HTERT RPE-1 (cell line): Measurements from ENCODE around the gene RETREG3.

Experiments
- in situ Hi-C: fragments of 300-500 bp; cut with MboI; formaldehyde crosslinking; loops from 4 replicates; pipeline ENCODE4 v1.14.3; 2020; ENCODE audit warnings: low sequenced_read_pairs

Gene RETREG3

DNA sequence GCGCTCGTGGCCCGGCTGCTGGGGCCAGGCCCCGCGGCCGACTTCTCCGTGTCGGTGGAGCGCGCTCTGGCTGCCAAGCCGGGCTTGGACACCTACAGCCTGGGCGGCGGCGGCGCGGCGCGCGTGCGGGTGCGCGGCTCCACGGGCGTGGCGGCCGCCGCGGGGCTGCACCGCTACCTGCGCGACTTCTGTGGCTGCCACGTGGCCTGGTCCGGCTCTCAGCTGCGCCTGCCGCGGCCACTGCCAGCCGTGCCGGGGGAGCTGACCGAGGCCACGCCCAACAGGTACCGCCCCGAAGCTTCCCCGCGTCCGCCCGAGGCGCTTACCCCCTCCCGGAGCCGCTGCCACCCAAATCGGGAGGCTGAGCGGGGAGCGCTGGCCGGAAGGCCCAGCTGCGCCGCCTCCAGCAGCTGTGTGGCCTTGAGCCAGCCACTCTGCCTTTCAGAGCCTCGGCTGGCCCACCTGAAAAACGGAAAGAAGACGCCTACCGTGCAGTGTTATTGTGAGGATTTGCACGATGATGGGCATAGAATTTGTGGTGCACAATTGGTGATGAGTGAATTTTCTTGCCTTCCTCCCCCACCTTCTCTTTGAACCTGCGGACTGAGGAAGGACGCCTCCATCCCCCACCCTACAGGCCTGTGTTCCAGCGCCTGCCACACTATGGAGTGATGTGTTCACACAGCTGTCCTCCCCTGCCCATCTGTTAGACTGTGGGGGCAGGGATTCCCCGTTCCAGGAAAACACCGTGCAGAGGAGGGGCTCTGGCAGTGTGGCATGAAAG lies 72.6 kb downstream of the RETREG3 start:
- in situ Hi-C loops: no loop called here

DNA sequence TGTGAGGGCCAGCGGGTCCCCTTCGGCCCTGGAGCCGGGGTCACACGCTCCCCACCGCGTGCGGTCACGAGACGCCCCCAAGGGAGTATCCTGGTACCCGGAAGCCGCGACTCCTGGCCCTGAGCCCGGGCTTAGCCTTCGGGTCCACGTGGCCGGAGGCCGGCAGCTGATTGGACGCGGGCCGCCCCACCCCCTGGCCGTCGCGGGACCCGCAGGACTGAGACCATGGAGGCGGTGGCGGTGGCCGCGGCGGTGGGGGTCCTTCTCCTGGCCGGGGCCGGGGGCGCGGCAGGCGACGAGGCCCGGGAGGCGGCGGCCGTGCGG lies 73.2 kb downstream of the RETREG3 start, which contains the start of gene NAGLU:
Gene NAGLU (plus strand): TSS at position 194 of the 324 bp plus-strand sequence. CDS start 32 bp downstream, at position 226.
- in situ Hi-C loops: no loop called here

DNA sequence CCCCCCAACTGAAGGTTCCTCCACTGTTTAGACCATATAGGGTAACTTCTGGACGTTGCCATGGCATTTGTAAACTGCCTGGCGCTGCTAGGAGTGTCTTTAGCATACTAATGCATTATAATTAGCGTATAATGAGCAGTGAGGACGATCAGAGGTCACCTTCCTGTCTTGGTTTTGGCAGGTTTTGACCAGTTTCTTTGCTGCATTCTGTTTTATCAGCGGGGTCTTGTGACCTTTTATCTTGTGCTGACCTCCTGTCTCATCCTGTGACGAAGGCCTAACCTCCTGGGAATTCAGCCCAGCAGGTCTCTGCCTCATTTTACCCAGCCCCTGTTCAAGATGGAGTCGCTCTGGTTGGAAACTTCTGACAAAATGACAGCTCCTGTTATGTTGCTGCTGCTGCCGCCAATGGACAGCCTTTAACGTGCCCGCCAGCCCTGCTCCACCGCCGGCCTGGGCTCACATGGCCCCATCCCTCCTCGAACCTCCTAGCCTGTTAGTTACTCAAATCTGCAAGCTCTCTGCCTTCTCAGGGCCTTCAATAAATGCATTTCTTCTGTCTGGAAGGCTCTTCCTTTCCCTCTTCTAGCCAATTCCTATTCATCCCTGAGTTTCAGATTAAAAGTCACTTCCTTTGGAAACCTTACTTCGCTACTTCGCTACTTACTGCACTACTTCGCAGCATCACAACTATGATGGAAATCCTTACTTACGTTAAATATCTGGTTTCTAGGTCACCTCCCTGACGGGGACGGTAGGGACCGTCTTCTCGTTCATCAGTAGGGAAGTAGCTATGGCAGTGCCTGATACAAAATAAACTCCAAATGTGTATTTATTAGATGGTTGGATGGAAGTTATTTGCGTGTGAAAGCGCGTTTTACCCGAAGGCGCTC lies 73.8 kb downstream of the RETREG3 start:
- in situ Hi-C loops: no loop called here

DNA sequence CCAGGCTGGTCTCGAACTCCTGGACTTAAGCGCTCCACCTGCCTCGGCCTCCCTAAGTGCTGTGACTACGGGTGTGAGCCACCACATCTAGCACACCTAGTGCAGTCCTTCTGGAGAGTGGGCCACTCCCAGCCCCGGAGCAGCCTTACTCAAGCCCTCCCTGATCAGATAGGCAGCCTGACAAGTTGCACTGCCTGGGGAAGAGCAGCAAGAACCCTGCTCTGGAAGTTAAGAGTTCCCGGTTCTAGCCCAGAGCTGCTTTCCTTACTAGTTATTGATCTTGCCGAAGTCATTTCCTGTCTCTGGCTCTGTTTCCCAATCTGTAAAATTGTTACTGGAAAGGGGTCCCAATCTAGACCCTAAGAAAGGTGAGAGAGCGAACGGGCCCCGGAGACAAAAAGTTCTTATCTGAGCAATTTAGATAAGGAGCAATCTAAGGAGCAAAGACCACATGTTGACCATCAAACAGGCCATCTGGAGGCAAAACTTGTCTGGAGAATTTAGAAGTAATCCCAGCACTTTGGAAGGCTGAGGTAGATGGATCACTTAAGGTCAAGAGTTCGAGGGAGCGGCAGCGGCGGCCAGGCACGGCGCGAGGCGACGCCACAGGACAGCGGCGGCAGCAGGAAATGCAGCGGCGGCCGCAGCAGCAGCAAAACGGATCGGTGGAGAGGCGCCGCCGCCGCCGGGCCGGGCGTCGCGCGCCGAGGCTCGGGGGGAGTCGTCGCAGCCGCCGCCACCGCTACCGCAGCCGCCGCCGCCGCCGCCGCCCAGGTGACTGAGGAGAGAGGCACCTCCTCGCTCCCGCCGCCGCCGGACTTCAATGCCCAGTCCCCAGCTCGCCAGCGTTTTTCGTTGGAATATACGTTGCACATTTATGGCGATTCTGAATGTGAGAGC lies 77.5 kb downstream of the RETREG3 start:
- in situ Hi-C loops: no loop called here

DNA sequence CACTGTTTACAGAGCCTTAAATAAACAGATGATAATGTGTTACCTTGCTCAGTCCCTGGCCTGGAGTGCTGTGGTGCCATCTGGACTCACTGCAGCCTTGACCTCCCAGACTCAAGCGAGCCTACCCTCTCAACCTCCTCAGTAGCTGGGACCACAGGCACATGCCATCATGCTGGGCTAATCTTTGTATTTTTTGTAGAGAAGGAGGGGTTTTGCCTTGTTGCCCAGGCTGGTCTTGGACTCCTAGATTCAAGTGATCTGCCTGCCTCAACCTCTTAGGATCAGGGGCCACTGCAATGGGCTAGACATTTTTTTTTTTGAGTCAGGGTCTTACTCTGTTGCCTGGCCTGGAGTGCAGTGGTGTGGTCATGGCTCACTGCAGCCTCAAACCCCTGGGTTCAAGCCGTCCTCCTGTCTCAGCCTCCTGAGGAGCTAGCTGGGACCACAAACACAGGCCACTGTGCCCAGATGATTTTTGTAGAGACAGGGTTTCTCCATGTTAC lies 78.2 kb downstream of the RETREG3 start:
- in situ Hi-C loops: no loop called here
